ENCODE data around the gene TAC4.
"Not testable (repeated sequence)": the region's sequence is repeated elsewhere in the genome, so short reads cannot be mapped to it uniquely, and the experiment has no call there.

GRCh38 chr17:49828325-49828724 is 19.5 kb downstream of the TAC4 start:
- TF ChIP-seq CTCF (conservative IDR thresholded peaks at IDR 0.05; ENCODE audit: low read depth in 2 of 2); EZH2 (IDR thresholded peaks at IDR 0.05; ENCODE audit: low read depth, unreplicated experiment): not testable (repeated sequence)
